Measurements from ENCODE around the gene EIF3J.
"Not testable (repeated sequence)": the region's sequence is repeated elsewhere in the genome, so short reads cannot be mapped to it uniquely, and the experiment has no call there.

DNA sequence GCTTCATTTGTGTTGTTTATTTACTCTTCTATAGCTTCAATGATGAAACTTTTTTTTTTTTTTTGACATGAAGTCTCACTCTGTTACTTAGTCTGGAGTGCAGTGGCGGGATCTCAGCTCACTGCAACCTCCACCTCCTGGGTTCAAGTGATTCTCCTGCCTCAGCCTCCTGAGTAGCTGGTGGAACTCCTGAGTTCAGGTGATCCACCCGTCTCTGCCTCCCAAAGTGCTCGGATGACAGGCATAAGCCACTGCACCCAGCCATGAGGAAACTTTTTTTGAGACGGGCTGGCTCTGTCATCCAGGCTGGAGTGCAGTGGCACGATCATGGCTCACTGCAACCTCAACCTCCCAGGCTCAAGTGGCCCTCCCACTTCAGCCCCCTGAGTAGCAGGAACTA, 4.7 kb upstream of the EIF3J start:
- not testable (repeated sequence) for TF ChIP-seq ZNF274 (IDR thresholded peaks at IDR 0.05; ENCODE audit: low read depth, low read length); YY1 (IDR thresholded peaks at IDR 0.05; ENCODE audit: insufficient read depth, insufficient read length); SUZ12 (IDR thresholded peaks at IDR 0.05; ENCODE audit: extremely low read depth, insufficient read depth, insufficient read length)

Data from NT2/D1 (cell line).